ENCODE data around the gene PRCP.

The PRCP gene

DNA sequence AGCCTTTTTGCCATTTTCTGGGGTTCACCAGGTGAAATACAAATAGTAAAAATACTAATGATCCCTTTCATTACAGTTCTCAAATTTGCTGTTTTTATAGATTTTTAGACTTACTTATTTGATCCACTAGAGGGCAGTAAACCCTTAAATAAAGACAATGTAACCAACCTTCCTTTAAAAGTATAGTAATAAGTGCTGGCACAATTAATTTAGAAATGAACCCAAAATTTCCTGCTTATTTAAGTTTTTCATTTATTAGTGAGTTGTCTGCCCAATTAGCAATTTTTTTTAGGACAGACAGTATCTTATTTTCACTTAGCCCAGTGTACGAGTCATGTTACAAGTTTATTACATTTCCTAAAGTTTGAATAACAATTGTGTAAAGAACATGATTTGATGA lies 6.0 kb upstream of the PRCP start:
- Histone ChIP-seq H3K4me3 (ENCODE audit: low read length) (no peak overlapping the region), H3K27ac (ENCODE audit: low read depth, low read length) (no peak overlapping the region), H2BK5ac (ENCODE audit: low read length) (no peak overlapping the region), H3K4me1 (ENCODE audit: control insufficient read depth, low read depth, low read length) (peaks cover 6% of the 10 kb centered on the region), H2AK5ac (ENCODE audit: low read length) (no peak overlapping the region), H3K36me3 (ENCODE audit: control insufficient read depth, insufficient read depth, low read length) (no peaks in the 10 kb centered on the region), H4K8ac (ENCODE audit: low read depth, low read length) (no peak overlapping the region), H2BK120ac (ENCODE audit: low read depth, low read length) (no peak overlapping the region), H3K56ac (ENCODE audit: low read length) (no peak overlapping the region), H3K18ac (ENCODE audit: low read length) (no peak overlapping the region), H2BK15ac (replicated peaks; ENCODE audit: low read depth) (no peak overlapping the region), H3K79me1 (ENCODE audit: low read length) (peaks cover 9% of the 10 kb centered on the region), H3K9ac (ENCODE audit: low read length) (no peak overlapping the region), H3K23ac (ENCODE audit: low read length) (no peak overlapping the region), H3K27me3 (ENCODE audit: insufficient read depth, low read length, poor library complexity) (no peaks in the 10 kb centered on the region), H3K79me2 (ENCODE audit: control insufficient read depth, insufficient read depth, low read length) (peaks cover 26% of the 10 kb centered on the region), H4K5ac (ENCODE audit: low read length) (no peak overlapping the region), H3K4ac (ENCODE audit: low read depth, low read length) (no peak overlapping the region), H3K4me2 (ENCODE audit: low read length) (no peak overlapping the region)
- no CpG with 5 or more reads among the region's 1 CpG for WGBS (ENCODE audit: extremely low coverage, insufficient coverage, low lambda C conversion rate)
- DNase-seq: peak; percentile 22

DNA sequence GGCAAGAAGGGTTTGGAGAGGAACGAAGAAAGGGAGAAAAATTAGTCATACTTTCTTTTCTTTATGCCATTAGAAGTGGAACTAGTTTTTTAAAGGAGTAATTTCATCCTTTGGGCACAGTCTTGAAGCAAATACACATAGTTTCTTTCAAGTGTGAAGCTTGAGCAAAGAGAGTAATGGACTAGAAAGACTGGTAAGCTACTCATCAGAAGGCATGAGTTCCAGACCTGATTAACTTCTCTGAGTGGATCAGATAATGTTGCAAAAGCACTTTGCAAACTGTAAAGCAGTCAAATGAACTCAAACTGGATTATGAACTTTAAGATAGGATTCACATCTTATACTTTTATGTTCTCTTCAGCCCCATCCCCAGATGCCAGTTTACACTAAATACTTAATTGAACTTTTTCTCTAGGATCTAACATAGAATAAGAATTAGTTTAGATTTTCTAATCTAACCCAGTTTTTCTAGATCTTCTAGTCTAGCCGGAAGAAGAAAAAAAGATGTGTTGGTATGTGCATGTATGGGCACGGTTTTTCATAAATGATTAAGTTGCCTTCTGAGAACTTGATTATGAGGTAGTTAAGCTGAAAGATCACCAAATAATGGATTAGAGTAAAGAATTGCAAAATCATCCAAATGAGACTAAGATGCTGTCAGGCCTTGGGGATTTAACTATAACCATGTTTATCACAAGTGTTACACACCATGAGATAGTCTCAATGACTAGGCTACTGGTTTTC lies 3.8 kb upstream of the PRCP start:
- no peak overlapping the region for H4K5ac ChIP-seq (ENCODE audit: low read length)
- no peak overlapping the region for H3K9ac ChIP-seq (ENCODE audit: low read length)
- no peak for DNase-seq
- H2BK120ac ChIP-seq (ENCODE audit: low read depth, low read length): no peak overlapping the region
- H2BK5ac ChIP-seq (ENCODE audit: low read length): no peak overlapping the region
- peaks cover 10% of the 10 kb centered on the region for H3K79me1 ChIP-seq (ENCODE audit: low read length)
- no CpG with 5 or more reads among the region's 3 CpGs for WGBS (ENCODE audit: extremely low coverage, insufficient coverage, low lambda C conversion rate)
- no peak overlapping the region for H3K4ac ChIP-seq (ENCODE audit: low read depth, low read length)
- H3K27ac ChIP-seq (ENCODE audit: low read depth, low read length): no peak overlapping the region
- no peaks in the 10 kb centered on the region for H3K36me3 ChIP-seq (ENCODE audit: control insufficient read depth, insufficient read depth, low read length)
- H3K4me2 ChIP-seq (ENCODE audit: low read length): no peak overlapping the region
- H3K27me3 ChIP-seq (ENCODE audit: insufficient read depth, low read length, poor library complexity): no peaks in the 10 kb centered on the region
- H3K56ac ChIP-seq (ENCODE audit: low read length): no peak overlapping the region
- H2AK5ac ChIP-seq (ENCODE audit: low read length): no peak overlapping the region
- H4K8ac ChIP-seq (ENCODE audit: low read depth, low read length): no peak overlapping the region
- no peak overlapping the region for H3K18ac ChIP-seq (ENCODE audit: low read length)
- peaks cover 6% of the 10 kb centered on the region for H3K4me1 ChIP-seq (ENCODE audit: control insufficient read depth, low read depth, low read length)
- peaks cover 26% of the 10 kb centered on the region for H3K79me2 ChIP-seq (ENCODE audit: control insufficient read depth, insufficient read depth, low read length)
- H3K4me3 ChIP-seq (ENCODE audit: low read length): no peak overlapping the region
- H3K23ac ChIP-seq (ENCODE audit: low read length): no peak overlapping the region
- no peak overlapping the region for H2BK15ac ChIP-seq (replicated peaks; ENCODE audit: low read depth)

DNA sequence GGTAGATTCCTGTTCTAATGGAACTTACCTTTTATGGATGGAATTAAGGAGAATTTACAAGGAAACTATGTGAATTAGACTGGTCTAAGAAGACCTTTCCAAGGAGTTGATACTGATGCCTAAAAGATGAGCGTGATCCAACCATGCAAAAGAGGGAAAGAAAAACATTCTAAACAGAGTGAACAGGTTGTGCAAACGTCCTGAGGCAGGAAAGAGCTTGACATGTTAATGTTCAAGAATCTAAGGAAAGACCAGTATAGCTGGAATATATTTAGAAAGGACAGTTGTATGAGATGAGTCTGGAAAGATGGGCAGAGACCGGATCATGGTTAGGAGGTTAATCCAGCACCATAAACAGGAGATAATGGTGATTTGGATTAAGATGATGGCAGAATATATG lies 2.6 kb upstream of the PRCP start:
- WGBS (ENCODE audit: extremely low coverage, insufficient coverage, low lambda C conversion rate): no CpG with 5 or more reads among the region's 3 CpGs
- Histone ChIP-seq H4K5ac (ENCODE audit: low read length) (no peak overlapping the region), H3K4me3 (ENCODE audit: low read length) (no peak overlapping the region)

GRCh38 chr11:82901922-82902485 lies 1.8 kb upstream of the PRCP start:
- no peak overlapping the region for H4K5ac ChIP-seq (ENCODE audit: low read length)
- H3K36me3 ChIP-seq (ENCODE audit: control insufficient read depth, insufficient read depth, low read length): no peaks in the 10 kb centered on the region
- peak overlapping the region; percentile 18 for H2BK5ac ChIP-seq (ENCODE audit: low read length)
- peak overlapping the region; percentile 88 for H3K56ac ChIP-seq (ENCODE audit: low read length)
- H3K79me2 ChIP-seq (ENCODE audit: control insufficient read depth, insufficient read depth, low read length): peaks cover 24% of the 10 kb centered on the region
- H2BK120ac ChIP-seq (ENCODE audit: low read depth, low read length): no peak overlapping the region
- H2BK15ac ChIP-seq (replicated peaks; ENCODE audit: low read depth): no peak overlapping the region
- peak overlapping the region; percentile 88 for H3K4me2 ChIP-seq (ENCODE audit: low read length)
- H3K27me3 ChIP-seq (ENCODE audit: insufficient read depth, low read length, poor library complexity): no peaks in the 10 kb centered on the region
- H3K4ac ChIP-seq (ENCODE audit: low read depth, low read length): no peak overlapping the region
- H3K4me1 ChIP-seq (ENCODE audit: control insufficient read depth, low read depth, low read length): peaks cover 6% of the 10 kb centered on the region
- H3K23ac ChIP-seq (ENCODE audit: low read length): no peak overlapping the region
- H3K79me1 ChIP-seq (ENCODE audit: low read length): peaks cover 12% of the 10 kb centered on the region
- H2AK5ac ChIP-seq (ENCODE audit: low read length): no peak overlapping the region
- H3K18ac ChIP-seq (ENCODE audit: low read length): no peak overlapping the region
- peak overlapping the region; percentile 92 for H3K9ac ChIP-seq (ENCODE audit: low read length)
- WGBS (ENCODE audit: extremely low coverage, insufficient coverage, low lambda C conversion rate): no CpG with 5 or more reads among the region's 15 CpGs
- peak overlapping the region; percentile 94 for H3K4me3 ChIP-seq (ENCODE audit: low read length)
- DNase-seq: no peak
- H4K8ac ChIP-seq (ENCODE audit: low read depth, low read length): no peak overlapping the region
- H3K27ac ChIP-seq (ENCODE audit: low read depth, low read length): no peak overlapping the region

More for the DNA sequence above, 2.6 kb upstream of the PRCP start:
- Histone ChIP-seq H3K79me2 (ENCODE audit: control insufficient read depth, insufficient read depth, low read length) (peaks cover 24% of the 10 kb centered on the region), H2BK5ac (ENCODE audit: low read length) (no peak overlapping the region), H3K23ac (ENCODE audit: low read length) (no peak overlapping the region), H3K56ac (ENCODE audit: low read length) (no peak overlapping the region), H2AK5ac (ENCODE audit: low read length) (no peak overlapping the region), H3K36me3 (ENCODE audit: control insufficient read depth, insufficient read depth, low read length) (no peaks in the 10 kb centered on the region), H3K18ac (ENCODE audit: low read length) (no peak overlapping the region), H2BK120ac (ENCODE audit: low read depth, low read length) (no peak overlapping the region), H3K27me3 (ENCODE audit: insufficient read depth, low read length, poor library complexity) (no peaks in the 10 kb centered on the region), H3K79me1 (ENCODE audit: low read length) (peaks cover 12% of the 10 kb centered on the region), H4K8ac (ENCODE audit: low read depth, low read length) (no peak overlapping the region), H3K27ac (ENCODE audit: low read depth, low read length) (no peak overlapping the region), H3K9ac (ENCODE audit: low read length) (peak overlapping the region; percentile 92), H2BK15ac (replicated peaks; ENCODE audit: low read depth) (no peak overlapping the region), H3K4ac (ENCODE audit: low read depth, low read length) (no peak overlapping the region), H3K4me2 (ENCODE audit: low read length) (peak overlapping the region; percentile 15), H3K4me1 (ENCODE audit: control insufficient read depth, low read depth, low read length) (peaks cover 6% of the 10 kb centered on the region)
- DNase-seq: no peak

DNA sequence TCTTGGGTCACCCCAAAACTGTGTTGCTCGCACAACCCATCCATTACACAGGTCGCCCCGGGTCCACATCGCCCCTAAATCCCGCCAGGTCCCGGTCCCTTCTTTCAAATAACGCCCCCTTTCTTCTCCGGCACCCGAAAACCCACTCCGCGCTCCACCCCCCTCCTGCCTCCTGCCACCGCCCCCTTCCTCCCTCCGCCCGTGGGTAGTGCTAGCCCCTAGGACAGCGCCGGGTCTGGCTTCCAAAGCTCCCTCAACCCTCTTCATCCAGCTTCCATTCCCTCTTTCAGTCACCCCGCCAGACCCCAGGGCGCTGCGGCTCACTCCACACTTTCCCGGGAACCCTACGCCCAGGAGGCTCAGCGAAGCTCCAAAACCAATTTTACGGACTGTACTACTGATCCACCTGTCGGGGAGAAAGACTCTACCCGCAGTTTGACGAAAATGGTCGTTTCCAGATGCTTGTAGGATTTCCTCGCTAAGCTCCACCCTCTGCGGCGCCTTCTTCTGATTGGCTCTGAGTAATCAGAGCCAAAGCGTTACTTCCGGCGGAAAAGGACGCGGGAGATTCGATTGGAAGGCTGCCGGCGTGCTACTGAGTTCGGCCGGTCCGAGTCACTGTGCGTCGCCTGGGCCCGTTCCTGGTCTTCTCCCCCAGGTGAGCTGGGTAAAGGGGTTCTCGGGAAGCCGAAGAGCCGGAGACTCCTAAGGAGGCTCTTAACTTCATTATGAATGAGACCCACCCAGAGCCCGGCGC lies 1.1 kb upstream of the PRCP start, which contains the start of gene DDIAS:
DDIAS (plus strand) TSS at position 572 of the 757 bp plus-strand sequence. CDS start 13,003 bp downstream, outside the sequence.
- Histone ChIP-seq H3K27ac (ENCODE audit: low read depth, low read length) (no peak within 1 kb of the TSS), H3K4ac (ENCODE audit: low read depth, low read length) (no peak within 1 kb of the TSS), H3K18ac (ENCODE audit: low read length) (no peak within 1 kb of the TSS), H3K27me3 (ENCODE audit: insufficient read depth, low read length, poor library complexity) (no peaks in the 10 kb centered on the region), H2BK15ac (replicated peaks; ENCODE audit: low read depth) (no peak within 1 kb of the TSS), H2BK5ac (ENCODE audit: low read length) (peak within 1 kb of the TSS; percentile 18), H3K36me3 (ENCODE audit: control insufficient read depth, insufficient read depth, low read length) (no peaks in the 10 kb centered on the region), H4K8ac (ENCODE audit: low read depth, low read length) (no peak within 1 kb of the TSS), H3K4me3 (ENCODE audit: low read length) (peak within 1 kb of the TSS; percentile 94), H2AK5ac (ENCODE audit: low read length) (no peak within 1 kb of the TSS), H2BK120ac (ENCODE audit: low read depth, low read length) (no peak within 1 kb of the TSS), H3K56ac (ENCODE audit: low read length) (peak within 1 kb of the TSS; percentile 92), H3K9ac (ENCODE audit: low read length) (peak within 1 kb of the TSS; percentile 92), H3K4me2 (ENCODE audit: low read length) (peak within 1 kb of the TSS; percentile 93), H3K4me1 (ENCODE audit: control insufficient read depth, low read depth, low read length) (peaks cover 6% of the 10 kb centered on the region), H3K79me2 (ENCODE audit: control insufficient read depth, insufficient read depth, low read length) (peaks cover 24% of the 10 kb centered on the region), H3K79me1 (ENCODE audit: low read length) (peaks cover 14% of the 10 kb centered on the region), H3K23ac (ENCODE audit: low read length) (no peak within 1 kb of the TSS), H4K5ac (ENCODE audit: low read length) (no peak within 1 kb of the TSS)
- WGBS (ENCODE audit: extremely low coverage, insufficient coverage, low lambda C conversion rate): no CpG with 5 or more reads among the region's 49 CpGs
- peak; percentile 100 for DNase-seq
